HL-60 (cell line): Measurements from ENCODE around the gene TRPM2.

ENCODE experiments used
- POLR2AphosphoS5 ChIP-seq: IDR thresholded peaks from 2 replicates; pipeline ENCODE4 v1.6.1; 2012; ENCODE audit warnings: low read depth
- TF ChIP-seq, protein P1 (sequence below): IDR thresholded peaks from 2 replicates; pipeline ENCODE4 v1.6.1; 2012; ENCODE audit warnings: low read depth; ENCODE audit not compliant: insufficient replicate concordance
- TF ChIP-seq, protein P2 (sequence below): IDR thresholded peaks from one replicate; pipeline ENCODE4 v1.5.1; 2011; ENCODE audit warnings: low read length, control low read depth, inconsistent platforms; ENCODE audit not compliant: insufficient read depth

DNA sequence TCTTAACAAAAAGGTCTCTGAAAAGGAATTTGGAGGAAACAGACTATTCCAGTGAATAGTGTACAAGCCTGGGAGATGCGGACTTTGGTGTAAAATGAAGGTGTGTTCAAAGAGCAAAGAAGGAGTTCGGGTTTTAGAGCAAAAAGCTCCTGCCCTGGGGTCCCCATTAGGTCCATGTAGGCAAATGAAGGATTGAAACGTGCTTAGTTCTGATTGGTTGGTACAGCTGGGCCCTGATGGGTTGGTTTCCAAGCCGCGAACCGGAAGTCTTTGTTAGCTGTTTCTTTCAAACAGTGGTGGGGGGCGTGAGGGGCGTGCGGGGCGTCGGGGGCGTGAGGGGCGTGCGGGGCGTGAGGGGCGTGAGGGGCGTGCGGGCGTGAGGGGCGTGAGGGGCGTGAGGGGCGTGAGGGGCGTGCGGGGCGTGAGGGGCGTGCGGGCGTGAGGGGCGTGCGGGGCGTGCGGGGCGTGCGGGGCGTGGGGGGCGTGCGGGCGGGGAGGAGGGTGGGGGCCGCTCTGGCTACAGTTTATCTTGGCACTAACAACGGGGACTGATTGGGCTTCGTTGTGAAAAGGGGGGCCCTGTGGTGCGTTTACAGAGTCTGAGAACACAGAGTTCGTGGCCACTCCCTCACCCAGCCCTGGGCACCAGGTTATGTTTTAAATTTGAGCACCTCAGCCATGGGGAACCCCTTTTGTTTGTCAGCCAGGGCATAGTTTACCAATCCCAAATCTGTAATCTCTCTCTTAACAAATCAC, 131.3 kb downstream of the TRPM2 start:
- no peak for TF ChIP-seq POLR2AphosphoS5
- TF ChIP-seq, protein P1, sequence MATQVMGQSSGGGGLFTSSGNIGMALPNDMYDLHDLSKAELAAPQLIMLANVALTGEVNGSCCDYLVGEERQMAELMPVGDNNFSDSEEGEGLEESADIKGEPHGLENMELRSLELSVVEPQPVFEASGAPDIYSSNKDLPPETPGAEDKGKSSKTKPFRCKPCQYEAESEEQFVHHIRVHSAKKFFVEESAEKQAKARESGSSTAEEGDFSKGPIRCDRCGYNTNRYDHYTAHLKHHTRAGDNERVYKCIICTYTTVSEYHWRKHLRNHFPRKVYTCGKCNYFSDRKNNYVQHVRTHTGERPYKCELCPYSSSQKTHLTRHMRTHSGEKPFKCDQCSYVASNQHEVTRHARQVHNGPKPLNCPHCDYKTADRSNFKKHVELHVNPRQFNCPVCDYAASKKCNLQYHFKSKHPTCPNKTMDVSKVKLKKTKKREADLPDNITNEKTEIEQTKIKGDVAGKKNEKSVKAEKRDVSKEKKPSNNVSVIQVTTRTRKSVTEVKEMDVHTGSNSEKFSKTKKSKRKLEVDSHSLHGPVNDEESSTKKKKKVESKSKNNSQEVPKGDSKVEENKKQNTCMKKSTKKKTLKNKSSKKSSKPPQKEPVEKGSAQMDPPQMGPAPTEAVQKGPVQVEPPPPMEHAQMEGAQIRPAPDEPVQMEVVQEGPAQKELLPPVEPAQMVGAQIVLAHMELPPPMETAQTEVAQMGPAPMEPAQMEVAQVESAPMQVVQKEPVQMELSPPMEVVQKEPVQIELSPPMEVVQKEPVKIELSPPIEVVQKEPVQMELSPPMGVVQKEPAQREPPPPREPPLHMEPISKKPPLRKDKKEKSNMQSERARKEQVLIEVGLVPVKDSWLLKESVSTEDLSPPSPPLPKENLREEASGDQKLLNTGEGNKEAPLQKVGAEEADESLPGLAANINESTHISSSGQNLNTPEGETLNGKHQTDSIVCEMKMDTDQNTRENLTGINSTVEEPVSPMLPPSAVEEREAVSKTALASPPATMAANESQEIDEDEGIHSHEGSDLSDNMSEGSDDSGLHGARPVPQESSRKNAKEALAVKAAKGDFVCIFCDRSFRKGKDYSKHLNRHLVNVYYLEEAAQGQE: no peak
- TF ChIP-seq, protein P2, sequence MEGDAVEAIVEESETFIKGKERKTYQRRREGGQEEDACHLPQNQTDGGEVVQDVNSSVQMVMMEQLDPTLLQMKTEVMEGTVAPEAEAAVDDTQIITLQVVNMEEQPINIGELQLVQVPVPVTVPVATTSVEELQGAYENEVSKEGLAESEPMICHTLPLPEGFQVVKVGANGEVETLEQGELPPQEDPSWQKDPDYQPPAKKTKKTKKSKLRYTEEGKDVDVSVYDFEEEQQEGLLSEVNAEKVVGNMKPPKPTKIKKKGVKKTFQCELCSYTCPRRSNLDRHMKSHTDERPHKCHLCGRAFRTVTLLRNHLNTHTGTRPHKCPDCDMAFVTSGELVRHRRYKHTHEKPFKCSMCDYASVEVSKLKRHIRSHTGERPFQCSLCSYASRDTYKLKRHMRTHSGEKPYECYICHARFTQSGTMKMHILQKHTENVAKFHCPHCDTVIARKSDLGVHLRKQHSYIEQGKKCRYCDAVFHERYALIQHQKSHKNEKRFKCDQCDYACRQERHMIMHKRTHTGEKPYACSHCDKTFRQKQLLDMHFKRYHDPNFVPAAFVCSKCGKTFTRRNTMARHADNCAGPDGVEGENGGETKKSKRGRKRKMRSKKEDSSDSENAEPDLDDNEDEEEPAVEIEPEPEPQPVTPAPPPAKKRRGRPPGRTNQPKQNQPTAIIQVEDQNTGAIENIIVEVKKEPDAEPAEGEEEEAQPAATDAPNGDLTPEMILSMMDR: no peak
